HL-60 (cell line): ENCODE data around the gene DPH6.

ENCODE experiments used
- CTCF ChIP-seq: IDR thresholded peaks from one replicate; pipeline ENCODE4 v1.5.1; 2011; ENCODE audit warnings: low read length, control low read depth, inconsistent platforms; ENCODE audit not compliant: insufficient read depth
- GABPA ChIP-seq: IDR thresholded peaks from 2 replicates; pipeline ENCODE4 v1.6.1; 2012; ENCODE audit warnings: low read depth
- POLR2AphosphoS5 ChIP-seq: IDR thresholded peaks from 2 replicates; pipeline ENCODE4 v1.6.1; 2012; ENCODE audit warnings: low read depth
- REST ChIP-seq: IDR thresholded peaks from 2 replicates; pipeline ENCODE4 v1.6.1; 2012; ENCODE audit warnings: low read depth; ENCODE audit not compliant: insufficient replicate concordance

GRCh38 chr15:35495080-35495479 is 50.9 kb downstream of the DPH6 start:
- TF ChIP-seq CTCF (no peak), POLR2AphosphoS5 (no peak), GABPA (no peak), REST (no peak)
